ENCODE data around the gene GALNT18. TPM values are rescaled to one million over a fixed set of nuclear protein-coding genes. Genes with fewer than 3 reads are reported as not detected.

The GALNT18 gene
- total and polyA plus RNA-seq, 2 of the 4 experiments (the other 2 are of a cell fraction), result 9.5 to 11.3 TPM

DNA sequence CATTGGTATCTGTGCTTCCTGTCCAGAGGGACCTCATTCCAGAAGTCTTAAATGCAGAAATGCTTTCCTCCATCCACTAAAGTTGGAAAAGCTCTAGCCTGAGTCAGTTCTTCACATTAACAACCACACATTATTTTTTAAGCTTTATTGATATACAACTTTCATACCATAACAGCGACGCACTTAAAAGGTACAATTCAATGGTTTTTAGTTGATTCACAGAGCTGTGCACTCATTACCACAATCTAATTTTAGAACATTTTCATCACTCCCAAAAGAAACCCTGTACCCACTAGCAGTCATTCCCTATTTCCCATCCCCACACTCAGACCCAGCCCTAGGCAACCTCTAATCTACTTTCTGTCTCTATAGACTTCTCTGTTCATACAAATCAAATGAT lies 27.6 kb downstream of the GALNT18 start:
- no peak overlapping the region for H4K91ac ChIP-seq (ENCODE audit: insufficient read depth, low read depth, low read length)
- no peak overlapping the region for H2BK20ac ChIP-seq (ENCODE audit: low read depth, low read length)
- DNase-seq, result peak; percentile 70
- H3K4me3 ChIP-seq (ENCODE audit: insufficient read depth, low read depth, low read length), result no peak overlapping the region
- no peak overlapping the region for H3K23ac ChIP-seq (ENCODE audit: low read depth, low read length)
- no peak overlapping the region for H3K9ac ChIP-seq (ENCODE audit: low read depth, low read length)
- no peaks in the 10 kb centered on the region for H3K9me3 ChIP-seq (ENCODE audit: control insufficient read depth, insufficient read depth, low read length)
- ATAC-seq (ENCODE audit: low read depth), result peak; percentile 56
- CTCF ChIA-PET, result no interaction called here
- no peak overlapping the region for H2BK15ac ChIP-seq (ENCODE audit: low read depth, low read length)
- no peak overlapping the region for H3K27ac ChIP-seq (ENCODE audit: insufficient read depth, low read length)
- H3K14ac ChIP-seq (replicated peaks; ENCODE audit: low read depth, low read length), result no peak overlapping the region
- H2BK120ac ChIP-seq (ENCODE audit: low read depth, low read length), result no peak overlapping the region
- H3K36me3 ChIP-seq (ENCODE audit: control insufficient read depth, insufficient read depth, low read length), result no peaks in the 10 kb centered on the region
- peak overlapping the region; percentile 17; the same call in 1 of the 2 replicates for H3K4me2 ChIP-seq (ENCODE audit: low read depth, low read length)
- 0 out of 4 replicates have a peak, but pooled peaks cover 0 to 5% of the 10 kb centered on the region in 2 experiments for H3K79me1 ChIP-seq (ENCODE audit: low read depth in 1 of 2, low read length in 2 of 2)
- no peak overlapping the region for H4K8ac ChIP-seq (ENCODE audit: low read depth in 2 of 2, low read length in 2 of 2)
- H3K9me1 ChIP-seq (ENCODE audit: insufficient read depth, low read length), result no peaks in the 10 kb centered on the region
- no peak overlapping the region for H2BK5ac ChIP-seq (ENCODE audit: low read depth, low read length, poor library complexity, severe bottlenecking)
- no peak overlapping the region for H2AK5ac ChIP-seq (ENCODE audit: low read depth, low read length)
- H3K4me1 ChIP-seq (ENCODE audit: control insufficient read depth, insufficient read depth, low read length), result no peaks in the 10 kb centered on the region
- intact Hi-C loops (cut with micrococcal nuclease), result no loop called here
- H3K27me3 ChIP-seq (ENCODE audit: control insufficient read depth, insufficient read depth, low read length), result no peaks in the 10 kb centered on the region
- H2AFZ ChIP-seq (replicated peaks; ENCODE audit: low read length, poor library complexity), result no peak overlapping the region
- in situ Hi-C loops (cut with MboI; ENCODE audit: low sequenced_read_pairs), result no loop called here
- H3K56ac ChIP-seq (ENCODE audit: extremely low read depth, insufficient read depth, low read length), result no peak overlapping the region
- dilution Hi-C loops (cut with HindIII; ENCODE audit: low sequenced_read_pairs, unreplicated experiment), result no loop called here
- no peak overlapping the region for H3K18ac ChIP-seq (ENCODE audit: low read depth, low read length)
- WGBS, 2 experiments (ENCODE audit: extremely low coverage in 2 of 2, insufficient read length in 1 of 2), result 58% methylated on average over 2 of the region's 2 CpGs; no CpG with 5 or more reads in 1 of the 2 experiments
- POLR2A ChIA-PET (ENCODE audit: unreplicated experiment), result interaction anchor here (0.7 kb wide), 1 partner anchor 22 kb away, joined by 3 read pairs; no protein-coding TSS in a partner anchor
- H4K20me1 ChIP-seq (ENCODE audit: insufficient read depth, low read length), result no peaks in the 10 kb centered on the region
- no TSS peak for BruUV-seq (replicated peaks)
- no peak overlapping the region for H3K4ac ChIP-seq (ENCODE audit: low read depth, low read length)
- no peak overlapping the region for H4K5ac ChIP-seq (ENCODE audit: low read depth, low read length)
- no peak for TF ChIP-seq CHD1 (IDR thresholded peaks at IDR 0.05; ENCODE audit: low read depth, low read length)
- TF ChIP-seq BHLHE40 (IDR thresholded peaks at IDR 0.05; ENCODE audit: low read depth, low read length), result no peak
- H2AK9ac ChIP-seq (replicated peaks; ENCODE audit: low read depth, low read length, poor library complexity), result no peak overlapping the region

All from IMR-90 (cell line).